GM12801 (cell line): Measurements from ENCODE around the gene TMEM9B.

Experiments
- TF ChIP-seq, protein P1 (sequence below): IDR thresholded peaks from one replicate; pipeline ENCODE4 v1.5.1; 2011; ENCODE audit warnings: control low read depth; ENCODE audit not compliant: insufficient read length; ENCODE audit errors: extremely low read depth

TMEM9B gene

DNA sequence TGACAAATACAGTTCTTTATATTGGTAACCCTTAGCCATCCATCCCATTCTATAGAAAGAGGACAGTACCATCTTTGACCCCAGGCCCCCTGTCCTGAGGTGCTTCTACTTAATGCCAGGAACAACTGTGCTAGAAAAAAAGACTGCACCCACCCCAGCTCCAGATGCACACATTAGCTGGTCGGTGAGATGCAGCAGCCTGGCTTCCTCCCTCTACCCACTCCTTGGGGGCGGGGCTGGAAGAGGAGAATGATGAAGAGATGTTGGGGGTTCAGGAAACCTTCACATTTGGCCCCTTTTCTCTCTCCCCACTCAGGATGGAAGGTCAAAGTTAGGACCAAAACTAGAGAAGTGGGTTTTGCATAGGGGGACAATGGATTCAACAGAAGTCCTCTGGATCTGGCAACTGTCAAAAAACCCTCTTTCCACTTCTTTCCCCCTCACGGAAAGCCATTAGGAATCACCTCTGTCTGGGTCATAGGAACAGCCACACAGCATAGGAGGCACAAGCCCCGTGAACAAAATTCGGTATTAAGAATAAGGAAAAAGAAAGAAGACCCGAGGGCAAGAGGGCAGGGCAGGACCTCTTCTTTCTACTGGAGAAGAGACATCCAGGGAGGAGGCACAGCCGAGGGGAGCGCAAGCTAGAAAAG, 38.8 kb upstream of the TMEM9B start:
- TF ChIP-seq, protein P1, sequence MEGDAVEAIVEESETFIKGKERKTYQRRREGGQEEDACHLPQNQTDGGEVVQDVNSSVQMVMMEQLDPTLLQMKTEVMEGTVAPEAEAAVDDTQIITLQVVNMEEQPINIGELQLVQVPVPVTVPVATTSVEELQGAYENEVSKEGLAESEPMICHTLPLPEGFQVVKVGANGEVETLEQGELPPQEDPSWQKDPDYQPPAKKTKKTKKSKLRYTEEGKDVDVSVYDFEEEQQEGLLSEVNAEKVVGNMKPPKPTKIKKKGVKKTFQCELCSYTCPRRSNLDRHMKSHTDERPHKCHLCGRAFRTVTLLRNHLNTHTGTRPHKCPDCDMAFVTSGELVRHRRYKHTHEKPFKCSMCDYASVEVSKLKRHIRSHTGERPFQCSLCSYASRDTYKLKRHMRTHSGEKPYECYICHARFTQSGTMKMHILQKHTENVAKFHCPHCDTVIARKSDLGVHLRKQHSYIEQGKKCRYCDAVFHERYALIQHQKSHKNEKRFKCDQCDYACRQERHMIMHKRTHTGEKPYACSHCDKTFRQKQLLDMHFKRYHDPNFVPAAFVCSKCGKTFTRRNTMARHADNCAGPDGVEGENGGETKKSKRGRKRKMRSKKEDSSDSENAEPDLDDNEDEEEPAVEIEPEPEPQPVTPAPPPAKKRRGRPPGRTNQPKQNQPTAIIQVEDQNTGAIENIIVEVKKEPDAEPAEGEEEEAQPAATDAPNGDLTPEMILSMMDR, result no peak

DNA sequence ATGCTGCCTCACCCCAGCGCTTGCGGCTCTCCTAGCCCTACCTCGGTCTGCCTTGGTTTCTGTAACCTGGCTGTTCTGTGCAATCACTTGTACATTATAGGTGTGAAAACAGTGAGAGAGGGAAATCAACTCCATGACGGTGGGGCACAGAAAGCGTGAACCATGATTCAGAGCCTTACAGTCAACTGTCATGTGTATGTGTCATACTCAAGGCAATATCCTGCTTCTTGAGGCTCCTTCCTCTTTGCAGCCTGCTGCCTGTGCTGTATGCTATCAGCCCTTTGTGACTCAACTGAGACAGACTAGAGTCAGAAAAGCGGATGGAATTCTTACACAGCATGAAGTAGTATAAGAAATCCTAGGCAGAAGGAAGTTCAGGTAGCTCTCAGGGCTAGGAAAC, 37.5 kb upstream of the TMEM9B start:
- TF ChIP-seq, protein P1, result no peak

DNA sequence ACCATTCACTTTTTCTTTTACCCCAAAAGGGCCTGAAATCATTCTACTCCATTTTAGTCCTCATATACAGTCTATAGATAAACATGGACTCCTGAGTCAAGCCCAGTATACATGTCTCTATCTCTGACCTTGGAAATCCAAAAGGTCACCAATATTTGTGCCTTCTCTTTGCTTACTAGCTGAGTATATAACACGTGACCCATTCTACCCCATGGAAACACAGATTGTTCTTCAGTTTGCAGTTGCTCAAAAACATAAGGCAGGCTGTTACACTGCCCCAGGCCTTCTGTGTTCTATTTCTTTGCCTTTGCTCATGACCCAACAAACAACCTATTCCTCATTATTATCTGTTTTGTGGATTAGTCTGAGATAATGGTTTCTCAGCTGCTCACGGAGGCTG, 33.8 kb upstream of the TMEM9B start:
- TF ChIP-seq, protein P1, result no peak

DNA sequence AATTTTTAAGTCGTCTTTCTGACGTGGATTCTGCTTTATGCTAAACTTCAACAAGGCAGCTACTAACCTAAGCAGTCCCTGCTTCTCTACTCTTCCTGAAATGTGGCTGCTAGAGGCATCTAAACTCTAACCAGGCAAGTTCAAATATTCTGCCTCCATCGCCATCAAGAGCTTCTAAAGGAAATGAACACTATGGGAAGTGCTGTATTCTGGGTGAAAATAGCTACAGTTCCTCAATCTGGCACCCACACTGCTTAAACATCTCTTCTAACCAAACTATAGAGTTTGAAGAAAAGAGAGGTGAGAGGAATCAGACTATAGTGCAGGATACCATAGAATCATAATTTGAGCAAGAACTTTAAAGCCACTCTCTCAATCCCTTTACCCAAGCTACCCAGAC, 33.2 kb upstream of the TMEM9B start:
- TF ChIP-seq, protein P1, result no peak

DNA sequence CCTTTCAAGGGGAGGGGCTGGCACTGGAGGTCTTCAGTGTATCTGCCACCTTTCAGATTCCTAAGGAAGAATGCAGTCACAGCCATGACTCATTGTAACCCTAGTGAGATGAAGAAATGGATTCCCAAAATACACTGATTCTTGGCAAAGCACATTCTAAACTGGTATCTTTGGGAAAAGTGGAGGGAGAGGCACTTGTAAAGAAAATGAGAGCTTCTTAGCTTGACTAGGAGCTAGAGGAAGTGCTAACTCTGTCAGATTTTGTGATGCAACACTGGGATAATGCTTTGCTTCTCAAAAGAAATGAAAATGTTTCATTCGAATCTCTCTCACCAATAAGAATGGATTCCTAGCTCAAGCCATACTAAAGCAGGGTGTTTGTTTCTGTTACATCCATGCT, 25.2 kb upstream of the TMEM9B start:
- TF ChIP-seq, protein P1, result no peak

DNA sequence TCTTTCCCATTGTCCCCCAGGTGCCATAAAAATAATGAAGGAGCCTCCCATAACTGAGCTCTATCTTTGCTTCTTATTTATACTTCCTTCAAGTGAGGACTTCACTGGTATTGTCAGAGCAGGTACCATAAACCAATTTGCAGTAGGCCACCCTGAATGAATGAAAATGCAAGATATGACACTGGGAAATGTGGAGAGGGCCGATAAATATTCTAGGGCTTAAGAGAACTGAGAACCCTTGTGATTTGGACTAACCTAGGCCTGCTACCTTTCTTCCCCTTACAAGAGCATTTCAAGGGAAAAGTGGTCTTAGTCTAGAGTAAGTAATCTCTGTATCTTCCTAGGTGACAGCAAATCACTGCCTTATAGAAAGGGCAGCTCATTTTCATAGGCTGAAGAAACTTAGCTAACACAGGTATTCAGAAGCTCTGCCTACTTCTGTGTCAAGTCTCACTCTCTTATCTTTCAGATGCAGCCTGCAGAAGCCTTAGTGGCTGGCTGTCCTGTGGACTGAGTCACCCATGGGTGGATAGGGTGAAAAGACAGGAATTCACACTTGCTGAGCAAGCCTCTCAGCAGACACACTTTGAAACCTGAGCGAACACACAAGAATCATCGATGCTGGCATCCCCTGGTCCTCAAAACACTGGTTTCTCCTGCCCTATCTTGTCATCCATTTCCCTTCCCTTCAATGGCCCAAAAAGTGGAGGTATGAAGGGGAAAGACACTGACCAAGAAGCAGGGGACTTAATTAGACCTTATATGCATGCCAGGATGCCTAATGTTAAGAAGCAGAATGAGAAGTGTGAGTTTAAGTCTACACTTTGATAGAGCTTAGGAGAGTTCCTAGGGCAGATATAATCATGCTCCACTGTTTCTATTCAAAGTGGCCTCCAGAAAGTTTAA, 24.3 kb upstream of the TMEM9B start:
- TF ChIP-seq, protein P1, result no peak

DNA sequence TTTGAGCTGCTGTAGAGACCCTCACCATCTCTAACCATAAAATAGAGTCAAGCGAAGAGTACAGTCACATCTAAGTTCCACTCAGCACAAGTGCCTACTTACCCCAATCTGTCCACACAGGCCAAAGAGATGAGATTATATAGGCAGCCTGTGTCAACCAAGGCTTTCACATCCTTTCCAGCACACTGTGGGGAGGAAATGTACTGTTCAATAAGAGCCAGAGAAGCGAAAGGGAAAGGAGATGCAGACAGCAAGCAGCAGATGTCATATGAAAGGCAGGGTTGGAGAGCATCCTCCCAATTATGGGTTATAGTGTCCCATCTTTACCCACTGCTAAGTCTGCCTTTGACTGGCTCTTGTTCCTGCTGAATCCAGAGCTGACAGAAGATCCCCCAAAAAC, 23.2 kb upstream of the TMEM9B start:
- TF ChIP-seq, protein P1, result no peak
